GM23248 (cell line): Measurements from ENCODE around the gene KRTAP19-1.

Experiments used
- EZH2 ChIP-seq: fragments of 200-600 bp; sonication (generic); IDR thresholded peaks from 2 replicates; pipeline ENCODE4 v1.6.1; 2018; ENCODE audit warnings: antibody characterized with exemption, mild to moderate bottlenecking; ENCODE audit not compliant: insufficient read depth, poor library complexity, severe bottlenecking
- EZH2phosphoT487 ChIP-seq: fragments of 200-600 bp; sonication (generic); IDR thresholded peaks from 2 replicates; pipeline ENCODE4 v1.6.1; 2018; ENCODE audit warnings: antibody characterized with exemption, moderate library complexity, mild to moderate bottlenecking, low read depth; ENCODE audit not compliant: insufficient read depth

GRCh38 chr21:30515681-30516080, 35.5 kb upstream of the KRTAP19-1 start:
- no peak for TF ChIP-seq EZH2
- no peak for TF ChIP-seq EZH2phosphoT487
